HG03066 (cell line): ENCODE measurements around the gene IQCN.
"Not testable (repeated sequence)": the region's sequence is repeated elsewhere in the genome, so short reads cannot be mapped to it uniquely, and the experiment has no call there.

ENCODE experiments used
- ATAC-seq: cut with Tn5 transposase; IDR thresholded peaks from one replicate; pipeline ENCODE4 v1.9.1; 2021; ENCODE audit warnings: low read depth; ENCODE audit not compliant: unreplicated experiment

IQCN gene

DNA sequence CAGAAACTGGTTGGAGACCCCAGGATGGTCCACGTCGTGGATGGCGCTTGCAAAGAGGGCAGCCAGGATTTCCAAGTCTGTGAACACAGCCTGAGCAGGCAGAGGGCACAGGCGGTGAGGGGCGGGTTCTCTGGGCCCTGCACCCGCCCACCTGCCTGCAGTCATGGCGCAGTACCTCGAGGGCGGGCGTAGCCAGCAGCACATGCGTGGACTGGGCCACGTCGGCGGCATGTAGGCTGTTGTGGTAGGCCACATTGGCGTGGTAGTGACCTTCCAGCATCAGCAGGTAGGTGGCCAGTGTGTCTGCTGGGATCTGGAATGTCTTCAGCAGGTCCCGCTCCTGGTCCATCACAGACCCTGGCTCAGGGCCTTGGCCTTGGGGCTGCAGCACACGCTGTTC is 56.1 kb downstream of the IQCN start:
- ATAC-seq: no peak

DNA sequence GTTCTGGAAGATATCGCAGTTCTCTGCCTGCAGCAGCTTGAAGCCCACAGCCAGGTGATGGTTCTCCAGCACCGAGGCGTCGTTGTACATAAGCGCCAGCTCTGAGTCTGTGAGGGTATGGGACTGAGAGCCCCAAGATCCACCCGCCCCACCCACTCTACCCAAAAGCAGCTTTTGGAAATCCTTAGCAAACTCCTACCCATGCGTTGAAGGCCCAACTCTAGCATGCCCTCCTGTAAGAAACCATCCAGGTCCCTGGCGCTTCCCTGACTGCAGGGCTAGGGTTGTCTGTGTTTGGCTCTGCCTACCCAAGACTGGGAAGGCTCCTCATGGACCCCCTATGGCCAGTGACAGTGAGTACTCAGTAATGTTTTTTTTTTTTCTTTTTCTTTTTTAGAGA is 57.5 kb downstream of the IQCN start:
- ATAC-seq: no peak

DNA sequence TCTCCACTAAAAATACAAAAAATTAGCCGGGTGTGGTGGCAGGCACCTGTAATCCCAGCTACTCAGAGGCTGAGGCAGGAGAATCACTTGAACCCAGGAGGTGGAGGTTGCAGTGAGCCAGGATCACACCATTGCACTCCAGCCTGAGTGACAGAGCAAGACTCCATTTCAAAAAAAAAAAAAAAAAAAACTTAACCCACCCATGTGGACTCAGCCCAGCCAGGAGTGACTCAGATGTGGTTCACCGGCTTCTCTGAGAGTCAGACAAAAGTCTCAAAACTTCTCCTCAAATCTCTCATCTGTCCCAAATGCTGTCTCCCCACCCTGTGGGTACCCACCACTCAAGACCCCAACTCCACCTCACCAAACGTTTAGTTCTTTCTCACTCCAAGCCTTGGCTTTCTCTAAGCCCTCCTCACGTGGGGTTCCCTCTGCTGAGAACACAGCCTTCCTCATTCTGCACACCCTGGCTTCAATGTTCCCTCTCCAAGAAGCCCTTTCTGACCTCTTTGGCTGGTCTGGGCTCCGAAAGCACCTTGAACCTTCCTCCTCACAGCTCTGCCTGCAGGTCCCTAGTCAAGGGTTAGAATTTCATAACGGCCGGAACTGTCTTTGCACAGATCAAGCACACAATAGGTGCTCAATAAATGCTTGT is 59.3 kb downstream of the IQCN start:
- ATAC-seq: no peak

DNA sequence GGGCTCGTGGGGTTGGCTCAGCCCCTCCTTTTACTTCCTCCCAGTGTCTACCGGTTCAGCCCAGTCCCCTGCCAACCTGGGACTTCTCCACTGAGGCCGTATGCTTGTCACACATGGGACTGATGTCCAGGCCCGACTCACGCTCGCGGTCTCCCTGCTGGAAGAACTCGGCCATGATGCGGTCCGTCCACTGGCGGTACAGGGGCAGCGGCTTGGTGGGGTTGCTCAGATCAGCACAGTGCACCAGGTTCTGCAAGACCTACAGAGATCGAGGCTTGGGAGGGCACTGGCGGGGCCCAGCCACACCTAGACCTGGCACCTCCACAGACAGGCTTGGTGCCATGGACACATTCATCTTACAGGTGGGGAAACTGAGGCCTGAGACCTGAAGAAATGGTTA is 62.6 kb downstream of the IQCN start:
- no peak for ATAC-seq

DNA sequence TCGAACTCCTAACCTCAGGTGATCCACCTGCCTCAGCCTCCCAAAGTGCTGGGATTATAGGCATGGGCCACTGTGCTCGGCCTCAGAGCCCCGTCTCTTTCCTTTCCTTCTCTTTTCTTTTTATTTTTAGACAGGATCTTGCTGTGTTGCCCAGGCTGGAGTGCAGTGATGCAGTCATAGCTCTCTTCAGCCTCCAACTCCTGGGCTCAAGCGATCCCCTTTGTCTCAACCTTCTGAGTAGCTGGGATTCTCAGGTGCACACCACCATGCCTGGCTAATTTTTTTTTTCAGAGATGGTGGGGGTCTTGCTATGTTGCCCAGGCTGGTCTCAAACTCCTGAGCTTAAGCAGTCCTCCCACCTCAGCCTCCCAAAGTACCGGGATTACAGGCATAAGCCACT is 64.3 kb downstream of the IQCN start:
- ATAC-seq: not testable (repeated sequence)

DNA sequence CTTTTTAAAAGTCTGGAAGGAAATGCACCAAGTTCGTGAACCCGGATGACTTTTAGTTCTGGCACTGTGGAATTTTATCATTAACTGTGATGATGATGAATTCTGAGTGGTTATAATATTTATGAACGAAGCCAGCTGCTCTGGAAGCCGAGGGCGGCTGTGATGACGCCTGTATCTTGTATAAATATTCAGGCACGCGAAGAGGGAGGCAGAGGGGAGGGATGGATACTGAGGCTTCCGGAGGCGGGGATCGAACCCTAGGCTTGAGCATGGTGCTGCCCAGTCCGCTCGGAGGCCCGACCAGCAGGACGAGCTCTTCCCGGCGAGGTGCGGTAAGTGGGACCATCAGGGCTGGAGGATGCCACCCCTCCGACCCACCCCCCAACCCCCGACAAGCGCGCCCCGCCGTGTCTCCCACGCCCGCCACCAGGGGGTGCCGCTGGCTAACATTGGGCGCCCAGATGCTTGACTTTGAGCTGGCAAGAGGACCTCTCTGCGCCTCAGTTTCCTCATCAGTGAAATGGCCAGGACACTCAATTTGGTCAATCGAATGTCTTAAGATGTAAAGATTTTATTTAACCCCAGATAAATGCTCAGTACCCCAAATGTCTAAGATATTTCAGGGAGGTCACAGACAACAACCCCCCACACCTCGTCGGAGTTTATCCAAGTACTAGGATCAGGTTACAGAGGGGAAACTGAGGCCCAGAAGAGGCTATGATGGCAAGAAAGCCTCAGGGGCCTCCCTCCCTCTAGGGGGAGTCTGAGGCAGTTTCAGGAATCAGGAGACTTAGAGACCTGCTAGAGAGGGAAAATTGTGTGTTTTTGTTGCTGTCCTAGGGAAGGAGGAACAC is 65.9 kb downstream of the IQCN start:
- no peak for ATAC-seq
